Peyer's patch (tissue), 4 donors: Measurements from ENCODE around the gene TAF1C. TPM values are rescaled to one million over a fixed set of nuclear protein-coding genes. Genes with fewer than 3 reads are reported as not detected.

Experiments
- DNase-seq, 3 donors: peaks; one replicate each; pipeline ENCODE4 v3.0.0-alpha.2; 2017 to 2019
- H3K27ac ChIP-seq, 4 donors: fragments of 200-600 bp; sonication (generic); one replicate each; pipeline ENCODE4 v1.5.1; 2016 to 2019
- H3K27me3 ChIP-seq, 2 donors: fragments of 200-600 bp; sonication (generic); one replicate each; pipeline ENCODE4 v1.5.1; 2019
- H3K36me3 ChIP-seq, 3 donors: fragments of 200-600 bp; sonication (generic); one replicate each; pipeline ENCODE4 v1.5.1; 2016 to 2019
- H3K4me1 ChIP-seq, 4 donors: fragments of 200-600 bp; sonication (generic); one replicate each; pipeline ENCODE4 v1.5.1; 2016 to 2019
- H3K4me3 ChIP-seq, 4 donors: fragments of 200-600 bp; sonication (generic); 1 replicate in 3 of 4; 2 replicates in 1 of 4; pipeline ENCODE4 v1.5.1; 2016 to 2019; ENCODE audit warnings: mild to moderate bottlenecking in 1 of 4
- H3K9me3 ChIP-seq, 4 donors: fragments of 200-600 bp; sonication (generic); one replicate each; pipeline ENCODE4 v1.5.1; 2016 to 2019; ENCODE audit warnings: mild to moderate bottlenecking in 1 of 4
- CTCF ChIP-seq, 6 experiments: fragments of 450-650 bp in 4 of 6; fragments of 200-600 bp in 2 of 6; sonication (generic) in 1 of 6; IDR thresholded peaks; one replicate each; pipeline ENCODE4 v1.5.1; 2017 to 2019; ENCODE audit warnings: antibody characterized with exemption in 6 of 6, mild to moderate bottlenecking in 3 of 6, moderate library complexity in 1 of 6
- POLR2A ChIP-seq, 2 donors: fragments of 450-650 bp; IDR thresholded peaks; one replicate each; pipeline ENCODE4 v1.5.1; 2017; ENCODE audit warnings: antibody characterized with exemption in 2 of 2, mild to moderate bottlenecking in 2 of 2, moderate library complexity in 2 of 2
- total RNA-seq, 4 donors: library from RNA; depleted of rRNA; stranded (reverse); fragments of >200 nt; gene quantifications; one replicate each; pipeline ENCODE4 v1.1.0, GENCODE V29; 2016

Gene TAF1C
- total RNA-seq, 4 donors from 2014 or later: 61.3 to 169 (median 97.0) TPM

- Histone ChIP-seq H3K4me1 (peaks cover 0 to 6% (median 0%) of the 10 kb centered on the region in 4 donors), H3K9me3 (no peaks in the 10 kb centered on the region), H3K36me3 (no peaks in the 10 kb centered on the region), H3K27me3 (no peaks in the 10 kb centered on the region), H3K4me3 (no peak overlapping the region), H3K27ac (no peak overlapping the region)
- no peak for TF ChIP-seq POLR2A (IDR thresholded peaks at IDR 0.05)
- no peak for TF ChIP-seq CTCF (IDR thresholded peaks at IDR 0.05)
- DNase-seq: no peak
Measured at GRCh38 chr16:84225571-84225970, 38.7 kb upstream of the TAF1C start.

- no peak overlapping the region for H3K27ac ChIP-seq
- H3K27me3 ChIP-seq: no peaks in the 10 kb centered on the region
- no peaks in the 10 kb centered on the region for H3K36me3 ChIP-seq
- peaks cover 0 to 6% (median 0%) of the 10 kb centered on the region in 4 donors for H3K4me1 ChIP-seq
- DNase-seq: no peak
- H3K4me3 ChIP-seq: no peak overlapping the region
- H3K9me3 ChIP-seq: no peaks in the 10 kb centered on the region
- TF ChIP-seq CTCF (IDR thresholded peaks at IDR 0.05) (no peak), POLR2A (IDR thresholded peaks at IDR 0.05) (no peak)
Measured at GRCh38 chr16:84225126-84225525, 38.3 kb upstream of the TAF1C start.

GRCh38 chr16:84224554-84224953 is 37.7 kb upstream of the TAF1C start:
- no peak for TF ChIP-seq CTCF (IDR thresholded peaks at IDR 0.05)
- no peak for TF ChIP-seq POLR2A (IDR thresholded peaks at IDR 0.05)
- Histone ChIP-seq H3K4me3 (no peak overlapping the region), H3K9me3 (no peaks in the 10 kb centered on the region), H3K36me3 (no peaks in the 10 kb centered on the region), H3K4me1 (peaks cover 0 to 6% (median 0%) of the 10 kb centered on the region in 4 donors), H3K27me3 (no peaks in the 10 kb centered on the region), H3K27ac (no peak overlapping the region)
- DNase-seq: no peak

- Histone ChIP-seq H3K4me1 (peaks cover 0 to 6% (median 0%) of the 10 kb centered on the region in 4 donors), H3K4me3 (no peak overlapping the region), H3K27me3 (no peaks in the 10 kb centered on the region), H3K27ac (no peak overlapping the region), H3K9me3 (no peaks in the 10 kb centered on the region), H3K36me3 (no peaks in the 10 kb centered on the region)
- TF ChIP-seq CTCF (IDR thresholded peaks at IDR 0.05) (no peak), POLR2A (IDR thresholded peaks at IDR 0.05) (no peak)
- no peak for DNase-seq
Measured at GRCh38 chr16:84223456-84223855, 36.6 kb upstream of the TAF1C start.

- H3K27ac ChIP-seq: no peak overlapping the region
- no peaks in the 10 kb centered on the region for H3K27me3 ChIP-seq
- no peak for DNase-seq
- H3K4me1 ChIP-seq: no peaks in the 10 kb centered on the region
- H3K9me3 ChIP-seq: no peaks in the 10 kb centered on the region
- H3K36me3 ChIP-seq: no peaks in the 10 kb centered on the region
- H3K4me3 ChIP-seq: no peak overlapping the region
- no peak for TF ChIP-seq POLR2A (IDR thresholded peaks at IDR 0.05)
- no peak for TF ChIP-seq CTCF (IDR thresholded peaks at IDR 0.05)
Measured at GRCh38 chr16:84220851-84221250, 34.0 kb upstream of the TAF1C start.

- Histone ChIP-seq H3K27ac (no peak overlapping the region), H3K36me3 (no peaks in the 10 kb centered on the region), H3K4me3 (no peak overlapping the region), H3K9me3 (no peaks in the 10 kb centered on the region), H3K4me1 (no peaks in the 10 kb centered on the region), H3K27me3 (no peaks in the 10 kb centered on the region)
- TF ChIP-seq POLR2A (IDR thresholded peaks at IDR 0.05): no peak
- no peak for TF ChIP-seq CTCF (IDR thresholded peaks at IDR 0.05)
- no peak for DNase-seq
Measured at GRCh38 chr16:84218956-84219355, 32.1 kb upstream of the TAF1C start.
